Adrenal gland (tissue), 5 donors: Measurements from ENCODE around the gene SMIM35.

ENCODE experiments used
- POLR2A ChIP-seq, 2 donors: fragments of 450-650 bp; IDR thresholded peaks; one replicate each; pipeline ENCODE4 v1.6.1; 2017; ENCODE audit warnings: antibody characterized with exemption in 2 of 2, mild to moderate bottlenecking in 2 of 2, moderate library complexity in 1 of 2
- TF ChIP-seq, protein P1 (sequence below), 6 experiments: fragments of 450-650 bp in 4 of 6; fragments of 200-600 bp in 2 of 6; sonication (generic) in 1 of 6; IDR thresholded peaks; 1 replicate in 5 of 6; 2 replicates in 1 of 6; pipeline versions ENCODE4 v1.5.1 to v1.8.0; 2016 to 2021; ENCODE audit warnings: antibody characterized with exemption in 6 of 6, mild to moderate bottlenecking in 2 of 6, moderate library complexity in 1 of 6
- donor health status: DM: no; HTN: no; CAD: no.

DNA sequence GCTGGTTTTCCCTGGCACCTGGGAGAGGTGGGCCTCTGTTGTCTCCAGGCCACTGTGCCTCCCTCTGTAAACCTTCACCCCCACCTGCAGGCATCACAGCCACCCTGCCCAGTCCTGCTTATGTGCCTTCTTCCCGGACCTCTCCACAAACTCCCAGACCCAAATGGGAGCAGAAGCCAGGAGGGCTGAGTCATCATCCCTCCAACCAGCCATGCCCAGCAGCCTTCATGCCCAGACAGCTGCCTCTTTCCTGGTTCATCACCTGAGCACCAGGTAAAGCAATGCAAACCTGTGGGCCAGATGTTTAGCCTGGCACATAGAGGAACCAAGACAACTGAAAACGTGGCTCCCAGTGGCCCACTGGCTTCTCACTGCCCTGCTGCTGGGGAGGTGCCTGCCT lies 12.0 kb downstream of the SMIM35 start:
- no peak for TF ChIP-seq POLR2A (IDR thresholded peaks at IDR 0.05)
- TF ChIP-seq, protein P1, sequence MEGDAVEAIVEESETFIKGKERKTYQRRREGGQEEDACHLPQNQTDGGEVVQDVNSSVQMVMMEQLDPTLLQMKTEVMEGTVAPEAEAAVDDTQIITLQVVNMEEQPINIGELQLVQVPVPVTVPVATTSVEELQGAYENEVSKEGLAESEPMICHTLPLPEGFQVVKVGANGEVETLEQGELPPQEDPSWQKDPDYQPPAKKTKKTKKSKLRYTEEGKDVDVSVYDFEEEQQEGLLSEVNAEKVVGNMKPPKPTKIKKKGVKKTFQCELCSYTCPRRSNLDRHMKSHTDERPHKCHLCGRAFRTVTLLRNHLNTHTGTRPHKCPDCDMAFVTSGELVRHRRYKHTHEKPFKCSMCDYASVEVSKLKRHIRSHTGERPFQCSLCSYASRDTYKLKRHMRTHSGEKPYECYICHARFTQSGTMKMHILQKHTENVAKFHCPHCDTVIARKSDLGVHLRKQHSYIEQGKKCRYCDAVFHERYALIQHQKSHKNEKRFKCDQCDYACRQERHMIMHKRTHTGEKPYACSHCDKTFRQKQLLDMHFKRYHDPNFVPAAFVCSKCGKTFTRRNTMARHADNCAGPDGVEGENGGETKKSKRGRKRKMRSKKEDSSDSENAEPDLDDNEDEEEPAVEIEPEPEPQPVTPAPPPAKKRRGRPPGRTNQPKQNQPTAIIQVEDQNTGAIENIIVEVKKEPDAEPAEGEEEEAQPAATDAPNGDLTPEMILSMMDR (IDR thresholded peaks at IDR 0.05) = no peak
